ENCODE results near the gene PEG3. TPM values are rescaled to one million over a fixed set of nuclear protein-coding genes. Genes with fewer than 3 reads are reported as not detected.

Gene PEG3
- total and polyA plus RNA-seq, 2 experiments from 2014 or later: not detected

DNA sequence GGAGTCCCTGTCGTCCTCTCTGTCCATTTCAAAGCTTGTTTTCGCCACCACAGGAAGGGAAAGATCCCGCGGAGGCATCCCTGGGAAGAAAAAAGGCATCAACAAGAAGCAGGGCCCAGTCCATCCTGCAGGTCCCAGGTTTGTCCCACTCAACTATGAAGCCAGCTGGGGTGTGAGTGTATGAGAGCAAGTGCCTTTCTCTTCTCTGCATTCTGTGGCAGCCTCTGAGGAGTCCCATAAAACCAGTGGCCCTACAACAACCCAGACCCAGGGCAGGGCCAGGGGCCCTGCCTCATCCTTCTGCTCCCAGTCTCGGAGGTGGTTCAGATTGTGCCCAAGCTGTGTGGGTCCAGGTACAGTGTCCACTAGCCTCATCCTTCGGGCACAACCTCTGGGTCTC is 18.9 kb downstream of the PEG3 start:
- Mint-ChIP-seq H3K27me3 (ENCODE audit: insufficient read depth, low read depth, poor library complexity) (peaks cover 6% of the 10 kb centered on the region), H3K4me3 (no peak overlapping the region), H3K27ac (no peak overlapping the region), H3K4me1 (no peaks in the 10 kb centered on the region), H3K36me3 (ENCODE audit: low read depth) (peaks cover 53% of the 10 kb centered on the region), H3K9me3 (peaks cover 100% of the 10 kb centered on the region)
- no peaks in the 10 kb centered on the region for H3K9me2 ChIP-seq (ENCODE audit: insufficient read depth)
- H3K36me3 ChIP-seq (ENCODE audit: insufficient read depth): 0 out of 2 replicates have a peak, but pooled peaks cover 4% of the 10 kb centered on the region
- H3K79me2 ChIP-seq (replicated peaks; ENCODE audit: insufficient read depth): no peaks in the 10 kb centered on the region
- H3K4me2 ChIP-seq: no peak overlapping the region
- H4K20me1 ChIP-seq (replicated peaks; ENCODE audit: insufficient read depth): no peaks in the 10 kb centered on the region
- H3K4me1 ChIP-seq (ENCODE audit: insufficient read depth): no peaks in the 10 kb centered on the region
- H3F3A ChIP-seq (replicated peaks; ENCODE audit: low read depth): no peaks in the 10 kb centered on the region
- no peak for DNase-seq (ENCODE audit: low spot score)
- TF ChIP-seq, protein P1, sequence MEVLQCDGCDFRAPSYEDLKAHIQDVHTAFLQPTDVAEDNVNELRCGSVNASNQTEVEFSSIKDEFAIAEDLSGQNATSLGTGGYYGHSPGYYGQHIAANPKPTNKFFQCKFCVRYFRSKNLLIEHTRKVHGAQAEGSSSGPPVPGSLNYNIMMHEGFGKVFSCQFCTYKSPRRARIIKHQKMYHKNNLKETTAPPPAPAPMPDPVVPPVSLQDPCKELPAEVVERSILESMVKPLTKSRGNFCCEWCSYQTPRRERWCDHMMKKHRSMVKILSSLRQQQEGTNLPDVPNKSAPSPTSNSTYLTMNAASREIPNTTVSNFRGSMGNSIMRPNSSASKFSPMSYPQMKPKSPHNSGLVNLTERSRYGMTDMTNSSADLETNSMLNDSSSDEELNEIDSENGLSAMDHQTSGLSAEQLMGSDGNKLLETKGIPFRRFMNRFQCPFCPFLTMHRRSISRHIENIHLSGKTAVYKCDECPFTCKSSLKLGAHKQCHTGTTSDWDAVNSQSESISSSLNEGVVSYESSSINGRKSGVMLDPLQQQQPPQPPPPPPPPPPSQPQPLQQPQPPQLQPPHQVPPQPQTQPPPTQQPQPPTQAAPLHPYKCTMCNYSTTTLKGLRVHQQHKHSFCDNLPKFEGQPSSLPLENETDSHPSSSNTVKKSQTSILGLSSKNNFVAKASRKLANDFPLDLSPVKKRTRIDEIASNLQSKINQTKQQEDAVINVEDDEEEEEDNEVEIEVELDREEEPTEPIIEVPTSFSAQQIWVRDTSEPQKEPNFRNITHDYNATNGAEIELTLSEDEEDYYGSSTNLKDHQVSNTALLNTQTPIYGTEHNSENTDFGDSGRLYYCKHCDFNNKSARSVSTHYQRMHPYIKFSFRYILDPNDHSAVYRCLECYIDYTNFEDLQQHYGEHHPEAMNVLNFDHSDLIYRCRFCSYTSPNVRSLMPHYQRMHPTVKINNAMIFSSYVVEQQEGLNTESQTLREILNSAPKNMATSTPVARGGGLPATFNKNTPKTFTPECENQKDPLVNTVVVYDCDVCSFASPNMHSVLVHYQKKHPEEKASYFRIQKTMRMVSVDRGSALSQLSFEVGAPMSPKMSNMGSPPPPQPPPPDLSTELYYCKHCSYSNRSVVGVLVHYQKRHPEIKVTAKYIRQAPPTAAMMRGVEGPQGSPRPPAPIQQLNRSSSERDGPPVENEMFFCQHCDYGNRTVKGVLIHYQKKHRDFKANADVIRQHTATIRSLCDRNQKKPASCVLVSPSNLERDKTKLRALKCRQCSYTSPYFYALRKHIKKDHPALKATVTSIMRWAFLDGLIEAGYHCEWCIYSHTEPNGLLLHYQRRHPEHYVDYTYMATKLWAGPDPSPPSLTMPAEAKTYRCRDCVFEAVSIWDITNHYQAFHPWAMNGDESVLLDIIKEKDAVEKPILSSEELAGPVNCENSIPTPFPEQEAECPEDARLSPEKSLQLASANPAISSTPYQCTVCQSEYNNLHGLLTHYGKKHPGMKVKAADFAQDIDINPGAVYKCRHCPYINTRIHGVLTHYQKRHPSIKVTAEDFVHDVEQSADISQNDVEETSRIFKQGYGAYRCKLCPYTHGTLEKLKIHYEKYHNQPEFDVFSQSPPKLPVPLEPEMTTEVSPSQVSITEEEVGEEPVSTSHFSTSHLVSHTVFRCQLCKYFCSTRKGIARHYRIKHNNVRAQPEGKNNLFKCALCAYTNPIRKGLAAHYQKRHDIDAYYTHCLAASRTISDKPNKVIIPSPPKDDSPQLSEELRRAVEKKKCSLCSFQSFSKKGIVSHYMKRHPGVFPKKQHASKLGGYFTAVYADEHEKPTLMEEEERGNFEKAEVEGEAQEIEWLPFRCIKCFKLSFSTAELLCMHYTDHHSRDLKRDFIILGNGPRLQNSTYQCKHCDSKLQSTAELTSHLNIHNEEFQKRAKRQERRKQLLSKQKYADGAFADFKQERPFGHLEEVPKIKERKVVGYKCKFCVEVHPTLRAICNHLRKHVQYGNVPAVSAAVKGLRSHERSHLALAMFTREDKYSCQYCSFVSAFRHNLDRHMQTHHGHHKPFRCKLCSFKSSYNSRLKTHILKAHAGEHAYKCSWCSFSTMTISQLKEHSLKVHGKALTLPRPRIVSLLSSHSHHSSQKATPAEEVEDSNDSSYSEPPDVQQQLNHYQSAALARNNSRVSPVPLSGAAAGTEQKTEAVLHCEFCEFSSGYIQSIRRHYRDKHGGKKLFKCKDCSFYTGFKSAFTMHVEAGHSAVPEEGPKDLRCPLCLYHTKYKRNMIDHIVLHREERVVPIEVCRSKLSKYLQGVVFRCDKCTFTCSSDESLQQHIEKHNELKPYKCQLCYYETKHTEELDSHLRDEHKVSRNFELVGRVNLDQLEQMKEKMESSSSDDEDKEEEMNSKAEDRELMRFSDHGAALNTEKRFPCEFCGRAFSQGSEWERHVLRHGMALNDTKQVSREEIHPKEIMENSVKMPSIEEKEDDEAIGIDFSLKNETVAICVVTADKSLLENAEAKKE (CRISPR knock-in tag; IDR thresholded peaks at IDR 0.05): no peak
- TF ChIP-seq ZNF114 (CRISPR knock-in tag; IDR thresholded peaks at IDR 0.05) (no peak), POLR2AphosphoS5 (IDR thresholded peaks at IDR 0.05; ENCODE audit: low read depth) (no peak), NANOG (IDR thresholded peaks at IDR 0.05; ENCODE audit: borderline replicate concordance) (no peak), EZH2phosphoT487 (IDR thresholded peaks at IDR 0.05; ENCODE audit: unreplicated experiment) (no peak)
- no peak overlapping the region for H3K27ac ChIP-seq (ENCODE audit: low read depth)
- ATAC-seq: no peak
- no peak overlapping the region for H2AFZ ChIP-seq
- no peak overlapping the region for H3K4me3 ChIP-seq
- H3K27me3 ChIP-seq (ENCODE audit: insufficient read depth): no peaks in the 10 kb centered on the region

DNA sequence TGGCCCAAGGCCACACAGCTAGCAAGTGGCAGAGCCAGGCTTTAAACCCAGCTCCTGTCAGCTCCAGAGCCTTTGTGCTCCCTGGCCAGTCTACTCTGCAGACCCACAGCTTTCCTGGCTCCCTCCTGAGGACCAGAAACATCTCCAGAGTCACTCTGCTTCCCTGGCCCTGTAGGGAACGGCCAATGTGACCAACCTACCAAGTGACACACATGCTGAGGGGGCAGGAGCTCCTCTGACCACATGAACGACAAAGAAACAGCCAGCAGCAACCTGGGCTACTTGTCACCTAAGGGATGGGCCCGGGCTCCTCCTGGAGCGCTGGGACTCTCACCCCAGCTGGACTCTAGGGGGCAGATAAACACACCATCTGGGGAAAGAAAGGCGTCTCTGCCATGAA is 19.3 kb downstream of the PEG3 start:
- peaks cover 100% of the 10 kb centered on the region for H3K9me3 Mint-ChIP-seq
- TF ChIP-seq ZNF114 (CRISPR knock-in tag; IDR thresholded peaks at IDR 0.05): no peak
- TF ChIP-seq, protein P2, sequence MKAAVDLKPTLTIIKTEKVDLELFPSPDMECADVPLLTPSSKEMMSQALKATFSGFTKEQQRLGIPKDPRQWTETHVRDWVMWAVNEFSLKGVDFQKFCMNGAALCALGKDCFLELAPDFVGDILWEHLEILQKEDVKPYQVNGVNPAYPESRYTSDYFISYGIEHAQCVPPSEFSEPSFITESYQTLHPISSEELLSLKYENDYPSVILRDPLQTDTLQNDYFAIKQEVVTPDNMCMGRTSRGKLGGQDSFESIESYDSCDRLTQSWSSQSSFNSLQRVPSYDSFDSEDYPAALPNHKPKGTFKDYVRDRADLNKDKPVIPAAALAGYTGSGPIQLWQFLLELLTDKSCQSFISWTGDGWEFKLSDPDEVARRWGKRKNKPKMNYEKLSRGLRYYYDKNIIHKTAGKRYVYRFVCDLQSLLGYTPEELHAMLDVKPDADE (IDR thresholded peaks at IDR 0.05): no peak
- no peak for TF ChIP-seq ZNF331 (CRISPR knock-in tag; IDR thresholded peaks at IDR 0.05; ENCODE audit: low read depth)

More for the DNA sequence above, 19.3 kb downstream of the PEG3 start:
- Mint-ChIP-seq H3K27me3 (ENCODE audit: insufficient read depth, low read depth, poor library complexity) (peaks cover 6% of the 10 kb centered on the region), H3K4me3 (no peak overlapping the region), H3K27ac (no peak overlapping the region), H3K36me3 (ENCODE audit: low read depth) (peaks cover 58% of the 10 kb centered on the region), H3K4me1 (no peaks in the 10 kb centered on the region)
- H3K4me2 ChIP-seq: no peak overlapping the region
- DNase-seq (ENCODE audit: low spot score) (no peak), ATAC-seq (no peak)
- no peaks in the 10 kb centered on the region for H4K20me1 ChIP-seq (replicated peaks; ENCODE audit: insufficient read depth)
- 0 out of 2 replicates have a peak, but pooled peaks cover 4% of the 10 kb centered on the region for H3K36me3 ChIP-seq (ENCODE audit: insufficient read depth)
- H3K27me3 ChIP-seq (ENCODE audit: insufficient read depth): no peaks in the 10 kb centered on the region
- H3F3A ChIP-seq (replicated peaks; ENCODE audit: low read depth): no peaks in the 10 kb centered on the region
- H3K9me2 ChIP-seq (ENCODE audit: insufficient read depth): no peaks in the 10 kb centered on the region
- H2AFZ ChIP-seq: no peak overlapping the region
- no peak overlapping the region for H3K27ac ChIP-seq (ENCODE audit: low read depth)
- H3K4me1 ChIP-seq (ENCODE audit: insufficient read depth): no peaks in the 10 kb centered on the region
- no peaks in the 10 kb centered on the region for H3K79me2 ChIP-seq (replicated peaks; ENCODE audit: insufficient read depth)
- no peak overlapping the region for H3K4me3 ChIP-seq
